Spleen (tissue), 11 donors: ENCODE data around the gene TSHZ2. TPM values are rescaled to one million over a fixed set of nuclear protein-coding genes. Genes with fewer than 3 reads are reported as not detected.

Experiments
- DNase-seq: peaks from one replicate; pipeline ENCODE4 v3.0.0-alpha.2; 2020
- H3K27ac ChIP-seq, 8 donors: fragments of 200-600 bp; sonication (generic) in 7 of 8; 1 replicate in 4 of 8; 2 replicates in 4 of 8; pipeline versions ENCODE4 v1.5.0 to v1.8.0; 2016 to 2021; ENCODE audit warnings: inconsistent platforms in 4 of 8, mild to moderate bottlenecking in 4 of 8, moderate library complexity in 1 of 8
- H3K27me3 ChIP-seq, 7 donors: fragments of 200-600 bp; sonication (generic) in 6 of 7; replicated peaks in 1 of 7; 1 replicate in 4 of 7; 2 replicates in 3 of 7; pipeline versions ENCODE4 v1.5.0 to v1.8.0; 2016 to 2021; ENCODE audit warnings: inconsistent platforms in 3 of 7, mild to moderate bottlenecking in 1 of 7
- H3K36me3 ChIP-seq, 6 donors: fragments of 200-600 bp; sonication (generic) in 5 of 6; 1 replicate in 4 of 6; 2 replicates in 2 of 6; pipeline versions ENCODE4 v1.5.0 to v1.8.0; 2016 to 2021; ENCODE audit warnings: inconsistent platforms in 2 of 6
- H3K4me1 ChIP-seq, 6 donors: fragments of 200-600 bp; sonication (generic) in 5 of 6; 1 replicate in 3 of 6; 2 replicates in 3 of 6; pipeline versions ENCODE4 v1.5.0 to v1.8.0; 2016 to 2021; ENCODE audit warnings: inconsistent platforms in 3 of 6
- H3K4me3 ChIP-seq, 8 donors: fragments of 200-600 bp; sonication (generic) in 7 of 8; 1 replicate in 4 of 8; 2 replicates in 4 of 8; pipeline versions ENCODE4 v1.5.0 to v1.8.0; 2016 to 2021; ENCODE audit warnings: inconsistent platforms in 4 of 8, mild to moderate bottlenecking in 4 of 8, moderate library complexity in 2 of 8
- H3K9me3 ChIP-seq, 8 donors: fragments of 200-600 bp; sonication (generic) in 7 of 8; 1 replicate in 4 of 8; 2 replicates in 4 of 8; pipeline versions ENCODE4 v1.5.0 to v1.8.0; 2016 to 2021; ENCODE audit warnings: inconsistent platforms in 4 of 8
- CTCF ChIP-seq, 11 experiments: fragments of 200-600 bp in 7 of 11; fragments of 450-650 bp in 4 of 11; sonication (generic) in 4 of 11; IDR thresholded peaks in 8 of 11; conservative IDR thresholded peaks in 3 of 11; 1 replicate in 7 of 11; 2 replicates in 4 of 11; pipeline versions ENCODE4 v1.4.0 to v1.8.0; 2016 to 2021; ENCODE audit warnings: antibody characterized with exemption in 11 of 11, inconsistent platforms in 4 of 11, mild to moderate bottlenecking in 1 of 11
- POLR2A ChIP-seq, 3 donors: fragments of 450-650 bp; IDR thresholded peaks; one replicate each; pipeline ENCODE4 v1.5.1; 2017; ENCODE audit warnings: antibody characterized with exemption in 3 of 3, mild to moderate bottlenecking in 1 of 3
- POLR2AphosphoS5 ChIP-seq, 3 donors: sonication (generic); formaldehyde crosslinking; IDR thresholded peaks; one replicate each; pipeline ENCODE4 v1.5.1; 2017; ENCODE audit warnings: antibody characterized with exemption in 3 of 3
- WGBS, 5 donors: extraction: QIAGEN DNeasy Blood & Tissue Kit in 3 of 5; methylation state at CpG; one replicate each; pipeline versions ENCODE4 v1.1.5 to v1.1.7; 2013 to 2018; 5-methylcytosine and 5-hydroxymethylcytosine counted together
- intact Hi-C: fragments of 100-400 bp; cut with DNase I; formaldehyde crosslinking; loops from one replicate; pipeline ENCODE4 v1.15.0; 2023; ENCODE audit warnings: low total_unique reads
- polyA plus RNA-seq, 3 donors: library from polyadenylated mRNA; stranded (reverse); fragments of 200-250 nt; gene quantifications; one replicate each; pipeline ENCODE4 v1.2.1, GENCODE V29; 2013
- total RNA-seq, 7 donors: library from RNA; depleted of rRNA in 3 of 7; stranded (reverse); fragments of >200 nt in 3 of 7; fragmentation: NEBNext Ultra II Directional in 4 of 7; extraction: Animal tissue kit (Norgen Biotek cat#: 25700) in 4 of 7; gene quantifications; one replicate each; pipeline versions ENCODE4 v1.1.0 to v1.2.1, GENCODE V29; 2016 to 2021
- donor health status: healthy with polysubstance abuse.
- donor health status: DM: no; HTN: no; CAD: no; lungs with moderate emphysema.
- donor health status: DM: no; HTN: no; CAD: no.
- donor health status: Bipolar disorder and iron deficiency.
- donor health status: healthy.
- donor health status: DM: no; HTN: no; CAD: no.
- donor health status: DM: yes; HTN: yes; CAD: no.

TSHZ2 gene
- total and polyA plus RNA-seq, 10 donors = 0.86 to 19.2 (median 15.7) TPM

GRCh38 chr20:53359425-53359824 is 387.3 kb downstream of the TSHZ2 start:
- 83 to 89% (median 86%) methylated on average over 7 of the region's 7 CpGs for WGBS, 5 donors
- peaks cover 0 to 23% (median 17%) of the 10 kb centered on the region in 8 donors for H3K9me3 ChIP-seq
- no peak for DNase-seq
- H3K27me3 ChIP-seq = no peaks in the 10 kb centered on the region
- H3K4me3 ChIP-seq = no peak overlapping the region
- no peaks in the 10 kb centered on the region for H3K36me3 ChIP-seq
- H3K4me1 ChIP-seq = no peaks in the 10 kb centered on the region
- H3K27ac ChIP-seq = no peak overlapping the region
- TF ChIP-seq CTCF (IDR thresholded peaks at IDR 0.05 in 8 of 11, conservative IDR thresholded peaks at IDR 0.05 in 3 of 11) (no peak), POLR2AphosphoS5 (IDR thresholded peaks at IDR 0.05) (no peak), POLR2A (IDR thresholded peaks at IDR 0.05) (no peak)
- intact Hi-C loops = no loop called here

- Histone ChIP-seq H3K4me3 (no peak overlapping the region), H3K27me3 (no peaks in the 10 kb centered on the region), H3K9me3 (peaks cover 0 to 9% (median 7%) of the 10 kb centered on the region in 8 donors), H3K27ac (no peak overlapping the region), H3K4me1 (no peaks in the 10 kb centered on the region), H3K36me3 (no peaks in the 10 kb centered on the region)
- 61 to 79% (median 78%) methylated on average over 6 of the region's 6 CpGs for WGBS, 5 donors
- intact Hi-C loops = no loop called here
- TF ChIP-seq POLR2A (IDR thresholded peaks at IDR 0.05) (no peak), CTCF (IDR thresholded peaks at IDR 0.05 in 8 of 11, conservative IDR thresholded peaks at IDR 0.05 in 3 of 11) (no peak), POLR2AphosphoS5 (IDR thresholded peaks at IDR 0.05) (no peak)
- DNase-seq = no peak
Measured at GRCh38 chr20:53360852-53361251, 388.7 kb downstream of the TSHZ2 start.

GRCh38 chr20:53362736-53363135 is 390.6 kb downstream of the TSHZ2 start:
- no peak overlapping the region for H3K4me3 ChIP-seq
- no peaks in the 10 kb centered on the region for H3K4me1 ChIP-seq
- DNase-seq = no peak
- no peaks in the 10 kb centered on the region for H3K27me3 ChIP-seq
- H3K27ac ChIP-seq = no peak overlapping the region
- intact Hi-C loops = no loop called here
- no peaks in the 10 kb centered on the region for H3K36me3 ChIP-seq
- TF ChIP-seq POLR2AphosphoS5 (IDR thresholded peaks at IDR 0.05) (no peak), POLR2A (IDR thresholded peaks at IDR 0.05) (no peak), CTCF (IDR thresholded peaks at IDR 0.05 in 8 of 11, conservative IDR thresholded peaks at IDR 0.05 in 3 of 11) (no peak)
- WGBS, 5 donors = 78 to 85% (median 80%) methylated on average over 8 of the region's 8 CpGs
- no peaks in the 10 kb centered on the region for H3K9me3 ChIP-seq

- H3K27me3 ChIP-seq = no peaks in the 10 kb centered on the region
- H3K4me1 ChIP-seq = no peaks in the 10 kb centered on the region
- H3K4me3 ChIP-seq = no peak overlapping the region
- no peak for DNase-seq
- intact Hi-C loops = no loop called here
- TF ChIP-seq POLR2A (IDR thresholded peaks at IDR 0.05) (no peak), POLR2AphosphoS5 (IDR thresholded peaks at IDR 0.05) (no peak), CTCF (IDR thresholded peaks at IDR 0.05 in 8 of 11, conservative IDR thresholded peaks at IDR 0.05 in 3 of 11) (no peak)
- no peak overlapping the region for H3K27ac ChIP-seq
- 86 to 95% (median 88%) methylated on average over 5 of the region's 5 CpGs for WGBS, 5 donors
- no peaks in the 10 kb centered on the region for H3K9me3 ChIP-seq
- no peaks in the 10 kb centered on the region for H3K36me3 ChIP-seq
Measured at GRCh38 chr20:53364646-53365045, 392.5 kb downstream of the TSHZ2 start.
